GM19240 (cell line): ENCODE measurements around the gene CLIC1.

Experiments used
- DNase-seq: peaks from one replicate; pipeline ENCODE4 v3.0.0; 2011; ENCODE audit warnings: low spot score; ENCODE audit not compliant: insufficient read length

Gene CLIC1

DNA sequence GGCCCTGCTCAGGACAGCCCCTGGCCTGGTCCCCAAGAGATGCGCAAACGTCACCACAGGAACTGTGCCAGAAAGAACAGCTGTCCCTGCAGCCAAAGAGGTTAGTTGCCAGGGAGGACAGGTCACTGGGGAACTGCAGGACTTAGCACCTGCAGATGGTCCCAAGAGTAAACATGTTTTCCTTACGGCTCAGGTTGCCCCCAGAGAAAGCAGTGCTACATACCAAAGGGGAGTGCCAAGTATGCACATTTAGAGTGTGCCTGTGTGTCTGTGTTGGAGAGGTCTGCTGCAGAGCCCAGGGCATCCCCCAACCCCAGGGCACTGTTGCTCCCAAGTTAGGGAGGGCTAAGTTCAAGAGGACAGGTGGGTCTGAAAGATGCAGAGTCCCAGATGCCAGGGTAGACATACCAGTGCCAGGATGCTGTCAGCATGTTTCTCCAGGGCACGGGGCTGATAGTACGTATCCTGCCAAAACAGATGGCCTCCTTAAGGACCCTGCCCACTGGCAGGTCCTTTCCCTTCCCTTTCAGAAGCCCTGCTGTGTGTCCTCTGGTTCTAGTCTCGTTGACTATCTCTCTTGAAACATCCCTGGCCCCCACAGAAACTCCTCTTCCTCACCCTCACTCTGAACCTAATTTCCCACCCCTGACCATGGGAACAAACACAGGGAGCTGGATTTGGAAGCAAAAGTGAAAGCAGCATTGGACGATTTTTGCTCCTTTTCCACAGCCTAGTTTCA lies 34.5 kb downstream of the CLIC1 start:
- DNase-seq: no peak

DNA sequence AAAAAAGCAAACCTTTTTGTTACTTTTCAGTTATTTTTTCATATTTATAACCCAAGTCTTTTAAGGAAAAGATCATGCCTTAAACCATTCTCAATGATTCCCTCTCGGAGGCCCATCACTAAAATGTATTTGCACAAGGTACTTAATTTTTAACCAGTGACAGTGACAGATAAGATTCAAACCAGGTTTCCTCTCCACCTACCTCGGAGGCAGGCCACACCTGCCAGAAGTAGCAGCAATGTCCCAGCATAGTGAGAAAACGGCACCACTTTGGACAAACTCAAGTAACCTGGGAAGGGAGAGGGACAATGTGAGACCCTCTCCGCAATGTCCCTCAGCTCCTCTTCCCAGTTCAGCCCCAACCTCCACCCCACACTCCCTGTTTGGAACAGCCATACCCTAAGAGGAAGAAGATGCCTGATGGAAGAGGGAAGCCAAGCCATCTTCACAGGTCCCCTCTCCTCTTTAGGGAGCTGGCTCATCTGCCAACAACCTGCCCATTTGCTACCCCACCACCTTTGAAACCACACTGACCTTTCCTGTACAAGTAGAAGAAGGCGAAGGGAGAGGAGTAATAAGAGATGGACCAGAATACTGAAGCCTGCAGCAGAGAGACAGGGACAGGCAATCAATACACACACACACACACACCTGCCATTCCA lies 35.5 kb downstream of the CLIC1 start:
- no peak for DNase-seq

DNA sequence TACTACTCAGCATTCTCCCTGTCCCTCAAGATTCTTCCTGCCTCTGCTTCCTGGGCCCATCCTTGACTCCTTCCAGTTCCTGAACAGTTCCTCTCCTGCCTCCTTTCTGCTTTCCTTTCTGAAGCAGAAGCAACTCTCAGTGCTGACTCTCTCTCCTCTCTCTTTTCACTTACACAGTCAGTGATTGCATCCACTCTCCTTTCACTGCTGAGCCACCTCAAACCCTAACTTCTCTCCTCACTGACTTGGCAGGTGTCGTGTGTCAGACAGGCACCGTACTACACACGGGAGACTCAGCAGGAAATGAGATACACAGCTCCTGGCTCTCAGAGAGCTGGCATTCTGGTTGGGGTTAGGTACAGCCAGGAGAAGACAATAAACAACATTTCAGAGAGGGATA lies 38.8 kb downstream of the CLIC1 start:
- DNase-seq: no peak

DNA sequence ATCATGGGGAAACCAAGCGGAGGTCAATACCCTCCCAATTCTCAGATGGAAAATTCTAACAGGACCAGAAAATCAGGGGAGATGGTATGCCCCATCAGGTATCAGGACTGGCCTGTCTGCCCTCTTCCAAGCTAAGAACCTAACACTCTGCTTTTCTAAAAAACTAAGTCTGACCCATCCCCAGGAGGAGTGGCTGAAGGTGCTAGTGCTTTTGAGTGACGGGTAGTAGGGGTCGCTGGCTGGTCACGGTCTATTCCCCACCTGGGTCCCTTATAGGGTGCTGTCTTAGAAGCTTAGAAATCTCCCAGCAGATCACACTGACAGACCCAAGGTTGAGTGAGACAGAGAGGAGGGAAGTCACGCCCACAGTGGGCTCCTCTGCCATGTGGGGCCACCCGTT lies 42.8 kb downstream of the CLIC1 start:
- DNase-seq: no peak

DNA sequence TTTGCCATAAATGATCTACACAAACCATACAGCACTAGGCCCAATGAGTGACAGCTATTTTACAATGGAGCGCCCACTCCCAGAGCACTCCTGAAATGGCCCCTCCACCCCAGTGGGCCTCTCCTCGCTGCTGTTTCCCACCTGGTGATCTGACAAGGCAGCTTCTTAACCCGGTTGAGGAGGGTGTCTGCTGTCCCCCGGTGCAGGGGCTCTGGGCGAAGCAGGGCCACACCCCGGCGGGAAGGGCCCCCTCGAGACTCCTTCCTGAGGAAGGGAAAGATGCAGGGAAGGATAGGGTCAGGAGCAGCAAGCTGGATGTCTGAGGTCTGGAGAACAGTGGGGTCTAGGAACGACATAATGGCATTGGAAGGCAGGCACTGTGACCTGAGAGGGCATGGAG lies 43.4 kb downstream of the CLIC1 start:
- no peak for DNase-seq

DNA sequence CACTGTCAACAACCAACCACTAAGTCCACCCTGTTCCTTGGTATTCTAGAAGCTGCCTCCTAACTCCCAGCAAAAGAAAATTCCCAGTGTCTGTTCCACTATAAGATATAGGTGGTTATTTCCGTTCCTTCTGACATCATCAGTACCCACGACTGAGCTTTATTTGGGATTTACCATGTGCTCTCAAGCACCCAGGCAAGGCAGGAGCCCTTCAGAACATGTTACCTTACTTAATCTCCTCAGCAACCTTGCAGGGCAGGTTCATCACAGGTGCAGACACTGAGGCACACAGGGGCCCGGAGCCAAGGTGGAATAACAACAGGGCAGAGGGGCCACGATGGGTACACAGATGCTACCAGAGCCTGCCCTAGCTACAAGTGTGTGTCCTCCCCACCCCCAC lies 44.0 kb downstream of the CLIC1 start:
- no peak for DNase-seq

DNA sequence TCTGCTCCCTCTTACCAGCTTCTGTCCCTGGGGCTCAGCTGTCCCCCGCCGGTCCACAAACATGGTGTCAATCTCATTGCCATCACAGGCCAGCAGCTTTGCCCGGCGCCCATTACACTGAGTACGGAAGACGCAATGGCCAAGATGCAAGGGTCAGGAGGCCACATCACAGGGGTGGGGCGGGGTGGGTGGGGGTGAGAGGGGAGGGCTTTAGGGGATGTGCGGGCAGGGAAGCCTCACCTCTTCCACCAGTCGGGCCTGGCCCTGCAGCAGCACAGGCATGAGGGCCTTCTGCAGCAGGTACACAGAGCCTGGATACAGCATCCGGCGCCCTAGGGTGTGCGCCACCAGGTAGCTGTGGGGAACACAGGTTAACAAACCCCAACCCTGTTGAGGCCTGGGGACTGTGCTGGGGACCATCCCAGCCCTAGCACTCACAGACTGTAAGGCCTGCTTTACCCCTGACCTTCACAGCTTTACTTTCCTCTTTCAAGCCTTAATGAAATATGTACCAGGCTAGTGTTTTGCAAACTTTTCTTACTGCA lies 44.7 kb downstream of the CLIC1 start:
- no peak for DNase-seq

DNA sequence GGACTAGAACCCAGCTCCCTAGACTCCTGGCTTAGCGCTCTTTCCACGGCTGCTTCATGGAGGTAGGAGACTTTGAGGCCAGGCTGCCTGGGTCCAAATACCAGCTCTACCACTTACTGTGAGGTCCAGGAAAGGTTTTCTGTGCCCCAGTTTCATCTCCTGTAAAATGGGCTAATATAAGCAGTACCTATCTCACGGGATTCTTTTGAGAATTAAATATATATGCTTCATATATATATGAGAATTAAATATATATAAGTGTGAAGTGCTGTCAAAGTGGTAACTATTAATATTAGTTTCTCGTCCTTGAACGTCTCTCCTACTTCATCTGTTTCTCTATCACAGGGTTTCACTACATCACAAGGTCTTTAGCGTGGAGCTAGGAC lies 45.3 kb downstream of the CLIC1 start:
- DNase-seq: no peak

DNA sequence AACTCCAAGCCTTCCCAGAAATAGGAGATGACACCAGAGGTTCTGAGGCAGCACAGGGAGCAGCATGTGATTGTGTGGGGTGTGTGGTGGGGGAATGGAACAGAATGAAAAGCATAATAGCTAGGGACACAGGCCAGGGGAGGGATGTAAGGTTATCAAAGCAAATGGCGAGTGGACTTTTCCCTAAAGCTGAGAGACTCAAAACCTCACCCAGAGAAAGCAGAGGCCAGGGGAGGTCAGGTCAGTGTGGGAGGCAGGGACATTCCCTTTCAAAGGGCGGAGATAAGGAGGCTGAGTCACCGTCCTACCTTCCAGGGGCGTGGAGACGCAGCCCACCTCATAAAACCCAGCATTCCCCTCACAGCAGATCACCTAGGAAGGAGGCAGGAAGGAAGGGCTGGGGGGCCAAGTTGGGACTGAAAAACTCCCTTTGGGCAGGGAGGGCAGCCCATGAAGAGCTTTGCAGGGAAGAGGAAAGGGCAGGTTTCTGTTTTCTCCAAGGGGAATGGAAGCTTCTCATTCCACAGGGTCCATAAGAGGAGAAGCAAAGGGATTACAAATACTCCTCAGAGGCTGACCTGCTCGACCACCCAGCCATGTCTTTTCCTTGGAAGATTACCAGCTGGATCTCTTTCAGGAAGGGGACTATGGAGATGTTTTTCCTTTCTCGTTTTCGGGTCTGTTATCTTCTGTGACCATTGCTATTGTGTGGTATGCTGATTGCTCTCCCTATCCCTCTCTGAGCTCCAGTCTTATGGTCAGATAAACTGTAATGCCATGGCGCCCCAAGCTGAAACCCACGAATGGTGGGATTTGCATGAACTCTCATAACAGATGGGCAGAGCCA lies 45.9 kb downstream of the CLIC1 start:
- DNase-seq: no peak

DNA sequence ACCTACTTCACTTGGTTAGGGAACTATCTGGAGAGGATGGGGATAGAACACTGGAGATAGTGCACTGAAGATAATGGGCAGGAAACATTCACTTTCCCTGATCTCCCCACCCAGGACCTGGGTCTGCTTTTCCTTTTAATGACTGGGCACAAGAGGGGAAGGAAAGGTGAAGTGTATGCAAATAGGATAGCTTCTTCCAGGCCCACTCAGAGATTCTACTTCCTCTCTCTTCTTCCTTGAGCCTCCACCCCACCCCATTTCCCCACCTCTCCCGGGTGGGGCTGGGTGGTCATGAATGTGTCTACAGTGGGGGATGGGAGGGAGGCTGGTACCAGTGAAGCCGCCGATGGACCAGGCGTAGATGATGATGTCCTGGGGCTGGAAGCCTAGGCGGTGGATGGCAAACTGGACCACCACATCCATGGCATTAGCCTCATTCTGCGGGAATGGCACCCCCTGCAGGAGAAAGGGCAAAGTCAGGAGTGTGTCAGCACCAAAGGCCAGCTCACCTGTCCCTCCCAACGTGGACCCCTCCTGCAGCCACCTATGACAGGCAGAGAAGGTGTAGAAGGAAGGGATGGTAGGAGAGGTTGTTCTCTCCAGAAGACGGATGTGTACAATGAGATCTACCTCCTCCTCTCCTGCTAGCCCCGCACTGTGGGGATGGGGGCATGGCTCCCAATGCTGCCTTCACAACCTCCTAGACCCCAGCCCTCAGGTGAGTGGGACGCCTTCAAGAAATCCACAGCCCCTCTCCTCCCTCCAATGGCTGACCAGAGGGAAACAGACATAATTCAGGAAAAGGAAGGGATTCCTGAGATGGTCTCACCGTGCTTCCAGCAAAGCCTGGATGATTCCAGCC lies 46.9 kb downstream of the CLIC1 start:
- DNase-seq: no peak

DNA sequence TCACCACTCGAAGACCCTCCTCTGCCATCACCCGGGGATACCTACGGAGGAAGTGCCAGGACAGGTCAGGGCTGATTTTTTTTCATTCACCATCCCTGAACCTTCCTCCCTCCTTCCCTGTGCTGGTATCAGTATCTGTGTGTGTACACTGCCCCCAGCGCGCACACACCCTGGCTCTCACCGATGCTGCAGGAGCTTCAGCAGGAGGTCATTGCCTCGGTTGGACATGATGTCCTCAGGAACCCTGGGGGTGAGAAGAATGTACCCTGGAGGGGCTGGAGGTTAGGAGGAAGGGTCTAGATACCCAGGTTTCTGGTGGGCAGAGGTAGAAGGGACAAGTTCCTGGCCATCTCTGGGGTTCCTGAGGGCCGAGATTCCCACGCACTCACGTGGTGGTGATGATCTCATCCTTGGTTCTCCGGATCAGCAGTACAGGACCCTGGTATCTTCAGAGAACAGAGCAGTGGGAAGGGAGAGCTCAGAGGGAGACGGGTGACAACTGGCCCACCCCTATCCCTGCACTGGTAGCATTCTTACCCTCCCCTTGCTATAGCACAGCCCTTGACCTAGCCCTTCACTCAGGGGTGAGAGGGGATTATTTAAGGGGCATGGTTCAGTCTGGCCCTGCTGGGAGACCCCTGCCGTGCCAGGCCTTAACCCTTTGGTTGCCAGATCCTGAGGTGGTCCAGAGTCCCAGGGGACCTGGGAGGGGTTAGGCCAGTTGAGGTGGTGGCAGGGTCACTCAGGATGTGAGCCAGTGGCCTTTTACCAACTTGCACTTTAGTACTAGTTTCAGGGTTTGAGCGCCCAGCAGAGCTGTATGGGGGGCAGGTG lies 48.3 kb downstream of the CLIC1 start:
- no peak for DNase-seq

DNA sequence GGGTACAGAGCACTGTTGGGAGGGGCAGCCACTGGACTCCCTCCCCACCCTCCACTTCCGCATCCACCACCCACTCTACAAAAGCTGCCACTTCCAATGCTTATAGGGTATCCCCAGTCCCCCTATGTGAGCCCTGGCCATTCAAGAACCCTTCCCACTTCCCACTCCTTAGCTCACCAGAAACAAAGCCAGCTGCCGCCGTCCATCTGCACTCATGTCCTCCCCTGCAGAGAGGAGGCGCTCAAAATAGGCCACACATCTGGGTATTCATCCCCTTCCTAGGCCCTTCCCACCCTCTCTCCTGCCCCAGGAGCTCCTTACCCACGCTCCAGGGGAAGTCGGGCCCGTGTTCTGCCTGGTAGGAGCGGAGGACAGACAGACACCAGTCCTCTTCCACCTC lies 49.0 kb downstream of the CLIC1 start:
- DNase-seq: no peak

DNA sequence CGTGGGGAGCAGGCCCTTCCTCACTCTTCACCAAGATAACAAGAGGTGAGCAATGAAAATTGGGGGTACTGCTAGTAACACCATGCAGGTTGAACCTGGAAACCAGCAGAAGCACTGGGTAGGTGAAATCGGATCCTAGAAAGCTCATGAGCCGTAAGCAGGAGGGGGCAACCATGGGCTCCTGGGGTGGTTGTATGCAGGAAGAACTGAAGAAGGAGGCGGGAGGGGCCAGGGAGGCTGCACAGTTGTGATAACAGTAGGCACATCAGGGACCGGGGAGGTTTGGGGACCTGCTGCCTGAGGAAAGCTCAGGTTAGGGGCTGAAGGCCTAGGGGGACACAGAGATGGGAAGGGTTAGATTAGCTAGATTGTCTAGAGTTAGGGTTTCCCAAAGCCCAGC lies 49.8 kb downstream of the CLIC1 start:
- DNase-seq: no peak

DNA sequence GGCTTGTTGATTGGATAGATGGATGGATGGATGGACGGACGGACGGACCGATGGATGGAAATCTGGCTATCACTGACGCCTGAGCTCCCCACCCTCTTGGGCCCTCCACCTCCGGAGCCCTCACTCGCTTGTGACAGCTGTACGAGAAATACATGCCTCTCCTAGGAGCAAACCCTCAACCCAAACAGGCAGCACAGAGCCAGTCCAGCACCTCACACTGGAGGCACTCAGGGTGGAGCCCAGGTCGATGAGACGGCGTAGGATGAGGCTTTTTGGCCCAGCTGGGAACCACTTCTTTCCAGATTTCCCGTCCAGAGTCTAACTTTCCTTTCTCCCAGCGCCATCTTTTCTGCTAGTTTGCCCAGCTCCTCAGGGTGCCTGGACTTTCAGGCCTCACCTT lies 52.7 kb downstream of the CLIC1 start:
- DNase-seq: no peak

DNA sequence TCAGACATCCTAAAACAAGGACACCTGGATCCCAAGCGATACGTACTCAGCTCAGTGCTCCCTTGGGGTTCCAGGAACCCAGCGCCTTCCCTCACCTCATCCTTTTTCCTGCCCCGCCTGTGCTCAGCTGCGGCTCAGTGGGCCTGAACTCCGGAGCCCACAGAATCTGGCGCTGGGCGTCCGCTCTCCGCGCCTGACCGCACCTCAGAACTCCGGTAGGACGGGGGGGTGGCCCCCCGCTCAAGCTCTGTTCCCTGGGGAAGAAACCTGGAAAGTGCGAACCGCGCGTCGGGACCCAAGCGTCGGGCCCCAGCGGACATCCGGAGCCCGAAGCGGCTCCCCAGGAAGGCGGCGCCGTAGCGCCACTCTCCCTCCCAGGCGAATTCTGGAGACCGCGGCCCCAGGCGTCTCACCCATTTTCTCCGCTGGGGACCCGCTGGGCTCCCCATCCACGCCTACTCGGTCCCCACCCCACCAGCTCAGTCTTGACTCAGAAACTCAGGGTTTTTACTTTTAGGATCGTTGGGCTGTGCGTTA lies 55.1 kb downstream of the CLIC1 start:
- DNase-seq: no peak
